Upper lobe of right lung (tissue), 1 donor: Measurements from ENCODE around the gene KCNN4. TPM values are rescaled to one million over a fixed set of nuclear protein-coding genes. Genes with fewer than 3 reads are reported as not detected.

ENCODE experiments used
- ATAC-seq: fragments of 200-7000 bp; cut with Tn5 transposase; one replicate; pipeline ENCODE4 v1.9.1; 2020; ENCODE audit warnings: mild to moderate bottlenecking, moderate library complexity
- DNase-seq: peaks from one replicate; pipeline ENCODE4 v3.0.0-alpha.2; 2020
- H3K27ac ChIP-seq: fragments of 200-600 bp; one replicate; pipeline ENCODE4 v1.8.0; 2022
- H3K27me3 ChIP-seq: fragments of 200-600 bp; one replicate; pipeline ENCODE4 v1.8.0; 2022; ENCODE audit warnings: mild to moderate bottlenecking
- H3K36me3 ChIP-seq: fragments of 200-600 bp; one replicate; pipeline ENCODE4 v1.8.0; 2022
- H3K4me1 ChIP-seq: fragments of 200-600 bp; one replicate; pipeline ENCODE4 v1.8.0; 2022
- H3K4me3 ChIP-seq: fragments of 200-600 bp; one replicate; pipeline ENCODE4 v1.8.0; 2022; ENCODE audit warnings: mild to moderate bottlenecking
- H3K9me3 ChIP-seq: fragments of 200-600 bp; one replicate; pipeline ENCODE4 v1.8.0; 2022
- CTCF ChIP-seq: fragments of 200-600 bp; IDR thresholded peaks from one replicate; pipeline ENCODE4 v1.8.0; 2022; ENCODE audit warnings: antibody characterized with exemption
- intact Hi-C: fragments of 100-400 bp; cut with DNase I; formaldehyde crosslinking; loops from one replicate; pipeline ENCODE4 v1.11.0; 2022
- total RNA-seq: library from RNA; stranded (reverse); fragmentation: NEBNext Ultra II Directional; extraction: Animal tissue kit (Norgen Biotek cat#: 25700); gene quantifications from one replicate; pipeline ENCODE4 v1.2.1, GENCODE V29; 2021
- donor health status: DM: no; HTN: yes; CAD: no; lungs with severe emphysema.

KCNN4 gene
- total RNA-seq, 1 donor from 2014 or later, result 7.3 TPM

GRCh38 chr19:43790587-43790986 lies 9.8 kb upstream of the KCNN4 start:
- TF ChIP-seq CTCF, result no peak
- H3K27me3 ChIP-seq, result peaks cover 4% of the 10 kb centered on the region
- ATAC-seq (no peak), DNase-seq (peak; percentile 4)
- intact Hi-C loops, result no loop called here
- H3K4me3 ChIP-seq, result no peak overlapping the region
- H3K4me1 ChIP-seq, result no peaks in the 10 kb centered on the region
- H3K9me3 ChIP-seq, result no peaks in the 10 kb centered on the region
- H3K36me3 ChIP-seq, result no peaks in the 10 kb centered on the region
- H3K27ac ChIP-seq, result no peak overlapping the region

GRCh38 chr19:43789029-43789428 lies 8.3 kb upstream of the KCNN4 start:
- intact Hi-C loops, result no loop called here
- Histone ChIP-seq H3K9me3 (no peaks in the 10 kb centered on the region), H3K27ac (no peak overlapping the region), H3K4me3 (no peak overlapping the region), H3K36me3 (no peaks in the 10 kb centered on the region), H3K4me1 (peaks cover 5% of the 10 kb centered on the region), H3K27me3 (peaks cover 4% of the 10 kb centered on the region)
- no peak for TF ChIP-seq CTCF
- peak; percentile 47 for ATAC-seq
- DNase-seq, result no peak

GRCh38 chr19:43786665-43787064 lies 5.9 kb upstream of the KCNN4 start:
- Histone ChIP-seq H3K27me3 (peaks cover 3% of the 10 kb centered on the region), H3K36me3 (no peaks in the 10 kb centered on the region), H3K4me1 (peaks cover 5% of the 10 kb centered on the region), H3K27ac (no peak overlapping the region), H3K9me3 (no peaks in the 10 kb centered on the region), H3K4me3 (no peak overlapping the region)
- DNase-seq (no peak), ATAC-seq (no peak)
- intact Hi-C loops, result no loop called here
- TF ChIP-seq CTCF, result no peak

DNA sequence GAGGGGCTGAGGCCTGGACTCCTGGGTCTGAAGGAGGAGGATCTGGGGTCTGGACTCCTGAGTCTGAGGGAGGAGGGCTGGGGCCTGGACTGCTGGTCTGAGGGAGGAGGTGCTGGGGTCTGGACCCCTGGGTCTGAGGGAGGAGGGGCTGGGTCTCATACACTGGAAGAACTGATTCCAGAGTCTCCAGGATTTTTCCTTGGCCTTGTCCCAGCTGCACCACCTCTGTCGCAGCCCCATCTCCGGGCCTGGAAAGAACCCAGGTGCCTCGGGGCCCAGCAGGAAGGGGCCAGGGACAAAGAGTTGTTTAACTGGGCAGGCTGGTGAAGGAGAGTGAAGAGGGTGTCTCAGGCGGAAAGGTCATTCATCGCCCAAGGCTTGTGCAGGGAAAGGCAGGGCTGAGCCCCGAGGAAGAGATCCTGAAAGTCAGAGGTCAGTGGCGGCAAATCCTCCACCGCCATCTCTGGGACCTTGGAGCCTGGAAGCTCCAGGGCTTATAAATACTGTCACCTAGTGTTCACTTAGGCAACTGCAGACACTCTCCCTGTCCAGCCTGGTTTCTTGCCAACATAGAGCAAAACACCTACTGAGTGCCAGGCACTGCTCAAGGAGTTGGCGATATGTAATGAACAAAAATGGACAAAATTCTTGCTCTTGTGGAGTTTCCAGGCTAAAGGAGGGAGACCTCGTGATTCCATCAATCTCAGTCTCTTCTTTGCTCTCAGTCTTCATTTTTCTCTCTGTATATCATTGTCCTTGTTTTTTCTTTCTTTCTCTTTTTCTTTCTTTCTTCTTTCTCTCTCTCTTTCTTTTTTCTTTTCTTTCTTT lies 4.4 kb upstream of the KCNN4 start:
- Histone ChIP-seq H3K4me3 (no peak overlapping the region), H3K27ac (no peak overlapping the region), H3K27me3 (peaks cover 8% of the 10 kb centered on the region), H3K9me3 (no peaks in the 10 kb centered on the region), H3K36me3 (no peaks in the 10 kb centered on the region), H3K4me1 (peaks cover 5% of the 10 kb centered on the region)
- ATAC-seq, result peak; percentile 92
- DNase-seq, result peak; percentile 70
- peak; percentile 99 for TF ChIP-seq CTCF
- intact Hi-C loops, result no loop called here

DNA sequence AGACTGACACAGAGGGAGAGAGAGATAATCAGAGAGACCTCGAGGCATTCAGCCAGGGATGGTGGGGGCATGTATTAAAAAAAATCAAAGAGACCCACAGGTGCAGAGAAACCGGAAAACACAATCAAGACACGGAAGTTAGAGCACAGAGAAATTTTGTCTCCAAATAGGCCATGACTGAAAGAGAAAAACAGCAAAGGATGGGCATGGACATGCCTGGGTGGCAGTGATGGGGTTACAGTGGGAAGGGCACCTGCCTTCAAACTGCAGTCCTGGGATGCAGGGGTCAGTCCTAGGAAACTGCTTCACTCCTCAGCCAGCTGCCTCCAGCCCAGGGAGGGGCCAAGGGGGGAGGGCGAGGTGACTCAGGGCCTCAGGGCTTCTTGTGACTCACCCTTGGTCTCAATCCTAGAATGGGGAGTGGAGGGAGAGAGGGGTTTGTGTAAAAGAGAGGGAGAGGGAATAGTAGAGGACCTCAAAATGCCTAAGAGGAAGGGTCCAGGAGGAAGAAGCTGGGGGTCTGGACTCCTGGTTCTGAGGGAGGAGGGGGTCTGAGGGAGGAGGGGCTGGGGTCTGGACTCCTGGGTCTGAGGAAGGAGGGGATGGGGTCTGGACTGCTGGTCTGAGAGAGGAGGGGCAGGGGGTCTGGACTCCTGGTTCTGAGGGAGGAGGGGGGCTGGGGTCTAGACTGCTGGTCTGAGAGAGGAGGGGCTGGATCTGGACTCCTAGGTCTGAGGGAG lies 3.6 kb upstream of the KCNN4 start:
- TF ChIP-seq CTCF, result no peak
- peaks cover 5% of the 10 kb centered on the region for H3K4me1 ChIP-seq
- peaks cover 8% of the 10 kb centered on the region for H3K27me3 ChIP-seq
- no peaks in the 10 kb centered on the region for H3K36me3 ChIP-seq
- H3K27ac ChIP-seq, result no peak overlapping the region
- ATAC-seq, result peak; percentile 45
- intact Hi-C loops, result no loop called here
- no peak for DNase-seq
- H3K4me3 ChIP-seq, result no peak overlapping the region
- H3K9me3 ChIP-seq, result no peaks in the 10 kb centered on the region
